SH-SY5Y (cell line): ENCODE data around the gene TPPP3.

Experiments
- GATA2 ChIP-seq: IDR thresholded peaks from 2 replicates; pipeline ENCODE4 v1.6.1; 2011; ENCODE audit warnings: mild to moderate bottlenecking, low read depth, low read length
- GATA3 ChIP-seq: IDR thresholded peaks from 2 replicates; pipeline ENCODE4 v1.6.1; 2011; ENCODE audit warnings: low read depth, mild to moderate bottlenecking, low read length, moderate library complexity

- TF ChIP-seq GATA3 (no peak), GATA2 (no peak)
Observed at GRCh38 chr16:67386861-67387455, 6.3 kb downstream of the TPPP3 start.
